ENCODE data around the gene RAI1.

GRCh38 chr17:17698869-17699351, 17.7 kb downstream of the RAI1 start:
- TF ChIP-seq POLR2A (IDR thresholded peaks at IDR 0.05) (no peak), CTCF (IDR thresholded peaks at IDR 0.05) (no peak)
